Measurements from ENCODE around the gene BACH2.

BACH2 gene

GRCh38 chr6:90015883-90016282 lies 280.8 kb downstream of the BACH2 start:
- Mint-ChIP-seq H3K4me1 (ENCODE audit: low read depth) (peaks cover 62% of the 10 kb centered on the region), H3K9me3 (peaks cover 6% of the 10 kb centered on the region), H3K27ac (peak overlapping the region; percentile 57), H3K4me3 (no peak overlapping the region), H3K36me3 (ENCODE audit: low read depth) (peaks cover 79% of the 10 kb centered on the region), H3K27me3 (no peaks in the 10 kb centered on the region)

- Mint-ChIP-seq H3K4me3 (peak overlapping the region; percentile 30), H3K27ac (peak overlapping the region; percentile 83), H3K27me3 (no peaks in the 10 kb centered on the region), H3K36me3 (ENCODE audit: low read depth) (peaks cover 55% of the 10 kb centered on the region), H3K4me1 (ENCODE audit: low read depth) (peaks cover 52% of the 10 kb centered on the region), H3K9me3 (no peaks in the 10 kb centered on the region)
Observed at GRCh38 chr6:90008908-90009501, 287.6 kb downstream of the BACH2 start.

GRCh38 chr6:90008189-90008907 lies 288.3 kb downstream of the BACH2 start:
- Mint-ChIP-seq H3K27me3 (no peaks in the 10 kb centered on the region), H3K4me1 (ENCODE audit: low read depth) (peaks cover 52% of the 10 kb centered on the region), H3K9me3 (no peaks in the 10 kb centered on the region), H3K27ac (peak overlapping the region; percentile 83), H3K4me3 (peak overlapping the region; percentile 17), H3K36me3 (ENCODE audit: low read depth) (peaks cover 51% of the 10 kb centered on the region)

GRCh38 chr6:90005048-90005827 lies 291.4 kb downstream of the BACH2 start:
- Mint-ChIP-seq H3K27me3 (no peaks in the 10 kb centered on the region), H3K4me1 (ENCODE audit: low read depth) (peaks cover 31% of the 10 kb centered on the region), H3K9me3 (no peaks in the 10 kb centered on the region), H3K27ac (peak overlapping the region; percentile 84), H3K36me3 (ENCODE audit: low read depth) (peaks cover 27% of the 10 kb centered on the region), H3K4me3 (no peak overlapping the region)

GRCh38 chr6:90004511-90004910 lies 292.1 kb downstream of the BACH2 start:
- H3K27ac Mint-ChIP-seq = peak overlapping the region; percentile 8
- H3K36me3 Mint-ChIP-seq (ENCODE audit: low read depth) = peaks cover 24% of the 10 kb centered on the region
- H3K4me3 Mint-ChIP-seq = no peak overlapping the region
- peaks cover 23% of the 10 kb centered on the region for H3K4me1 Mint-ChIP-seq (ENCODE audit: low read depth)
- H3K27me3 Mint-ChIP-seq = no peaks in the 10 kb centered on the region
- H3K9me3 Mint-ChIP-seq = no peaks in the 10 kb centered on the region

GRCh38 chr6:90003941-90004340 lies 292.7 kb downstream of the BACH2 start:
- no peak overlapping the region for H3K4me3 Mint-ChIP-seq
- no peaks in the 10 kb centered on the region for H3K27me3 Mint-ChIP-seq
- peaks cover 19% of the 10 kb centered on the region for H3K36me3 Mint-ChIP-seq (ENCODE audit: low read depth)
- no peaks in the 10 kb centered on the region for H3K9me3 Mint-ChIP-seq
- H3K27ac Mint-ChIP-seq = no peak overlapping the region
- peaks cover 18% of the 10 kb centered on the region for H3K4me1 Mint-ChIP-seq (ENCODE audit: low read depth)

GRCh38 chr6:90003069-90003795 lies 293.4 kb downstream of the BACH2 start:
- H3K36me3 Mint-ChIP-seq (ENCODE audit: low read depth) = peaks cover 12% of the 10 kb centered on the region
- H3K27ac Mint-ChIP-seq = no peak overlapping the region
- no peaks in the 10 kb centered on the region for H3K27me3 Mint-ChIP-seq
- H3K4me1 Mint-ChIP-seq (ENCODE audit: low read depth) = peaks cover 11% of the 10 kb centered on the region
- H3K4me3 Mint-ChIP-seq = no peak overlapping the region
- no peaks in the 10 kb centered on the region for H3K9me3 Mint-ChIP-seq

GRCh38 chr6:90000864-90001731 lies 295.5 kb downstream of the BACH2 start:
- H3K4me1 Mint-ChIP-seq (ENCODE audit: low read depth) = peaks cover 16% of the 10 kb centered on the region
- H3K9me3 Mint-ChIP-seq = no peaks in the 10 kb centered on the region
- H3K27ac Mint-ChIP-seq = no peak overlapping the region
- no peaks in the 10 kb centered on the region for H3K27me3 Mint-ChIP-seq
- H3K4me3 Mint-ChIP-seq = no peak overlapping the region
- no peaks in the 10 kb centered on the region for H3K36me3 Mint-ChIP-seq (ENCODE audit: low read depth)

- Mint-ChIP-seq H3K9me3 (no peaks in the 10 kb centered on the region), H3K27ac (no peak overlapping the region), H3K27me3 (no peaks in the 10 kb centered on the region), H3K4me1 (ENCODE audit: low read depth) (peaks cover 24% of the 10 kb centered on the region), H3K4me3 (no peak overlapping the region), H3K36me3 (ENCODE audit: low read depth) (no peaks in the 10 kb centered on the region)
Observed at GRCh38 chr6:89999945-90000825, 296.5 kb downstream of the BACH2 start.

- H3K9me3 Mint-ChIP-seq = no peaks in the 10 kb centered on the region
- H3K27ac Mint-ChIP-seq = no peak overlapping the region
- H3K4me1 Mint-ChIP-seq (ENCODE audit: low read depth) = peaks cover 35% of the 10 kb centered on the region
- no peaks in the 10 kb centered on the region for H3K27me3 Mint-ChIP-seq
- H3K4me3 Mint-ChIP-seq = no peak overlapping the region
- H3K36me3 Mint-ChIP-seq (ENCODE audit: low read depth) = peaks cover 2% of the 10 kb centered on the region
Observed at GRCh38 chr6:89999154-89999553, 297.5 kb downstream of the BACH2 start.

- H3K27ac Mint-ChIP-seq = peak overlapping the region; percentile 79
- no peak overlapping the region for H3K4me3 Mint-ChIP-seq
Observed at GRCh38 chr6:89997456-89998445, 298.9 kb downstream of the BACH2 start.

GRCh38 chr6:89993411-89993810 lies 303.2 kb downstream of the BACH2 start:
- Mint-ChIP-seq H3K27me3 (no peaks in the 10 kb centered on the region), H3K36me3 (ENCODE audit: low read depth) (peaks cover 58% of the 10 kb centered on the region), H3K27ac (no peak overlapping the region), H3K4me1 (ENCODE audit: low read depth) (peaks cover 91% of the 10 kb centered on the region), H3K4me3 (no peak overlapping the region), H3K9me3 (no peaks in the 10 kb centered on the region)

More at GRCh38 chr6:89997456-89998445, 298.9 kb downstream of the BACH2 start:
- Mint-ChIP-seq H3K9me3 (no peaks in the 10 kb centered on the region), H3K36me3 (ENCODE audit: low read depth) (peaks cover 15% of the 10 kb centered on the region), H3K4me1 (ENCODE audit: low read depth) (peaks cover 49% of the 10 kb centered on the region), H3K27me3 (no peaks in the 10 kb centered on the region)
